ENCODE results near the gene LRRC57. TPM values are rescaled to one million over a fixed set of nuclear protein-coding genes. Genes with fewer than 3 reads are reported as not detected.

The LRRC57 gene
- polyA plus RNA-seq, 3 donors from 2014 or later: 1.2 to 14.0 (median 8.6) TPM

DNA sequence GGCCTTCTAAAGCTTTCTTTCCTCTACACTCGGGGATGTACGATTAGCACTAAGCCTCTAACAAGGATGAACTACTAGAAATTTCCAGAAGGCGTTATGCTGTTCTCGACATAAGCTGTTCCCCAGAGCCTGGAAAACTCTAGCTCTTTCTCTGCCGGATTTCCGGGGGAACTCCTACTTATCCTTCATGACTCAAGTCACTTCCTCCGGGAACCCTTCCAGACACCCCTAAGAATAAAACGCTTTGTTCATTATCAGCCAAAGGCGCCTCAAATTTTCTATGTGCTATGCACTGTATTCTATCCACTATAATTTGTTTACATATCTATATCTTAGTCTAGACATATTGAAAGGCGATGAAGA, 53.6 kb downstream of the LRRC57 start:
- Mint-ChIP-seq H3K27ac (peak overlapping the region; percentile 89 to 96 (median 96)), H3K4me1 (peaks cover 47 to 60% of the 10 kb centered on the region in 2 donors), H3K9me3 (no peaks in the 10 kb centered on the region), H3K4me3 (peak overlapping the region; percentile 93 to 99 (median 96)), H3K36me3 (no peaks in the 10 kb centered on the region), H3K27me3 (ENCODE audit: low read depth in 3 of 3) (peaks cover 6 to 10% (median 10%) of the 10 kb centered on the region in 3 donors)
- DNase-seq: no peak

DNA sequence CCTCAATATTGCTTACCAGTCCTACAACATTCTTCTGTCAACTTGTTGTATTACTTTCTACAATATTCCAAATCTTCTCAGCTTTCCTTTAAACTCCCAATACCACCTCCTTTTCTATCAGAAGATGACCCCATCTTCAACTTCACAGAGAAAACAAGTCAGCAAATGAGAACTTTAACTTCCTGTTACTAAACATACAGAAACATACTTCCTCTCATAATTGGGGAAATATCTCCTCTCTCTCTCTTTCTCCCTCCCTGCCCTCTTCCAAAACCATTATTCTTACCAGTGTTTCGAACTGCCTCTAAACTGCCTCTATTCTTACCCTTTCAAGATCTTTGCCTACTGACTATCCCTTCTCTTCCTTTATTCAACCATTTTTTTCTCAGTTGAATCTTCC, 54.9 kb downstream of the LRRC57 start:
- DNase-seq: no peak
- Mint-ChIP-seq H3K27me3 (ENCODE audit: low read depth in 3 of 3) (peaks cover 6 to 10% (median 10%) of the 10 kb centered on the region in 3 donors), H3K4me1 (peaks cover 49 to 56% of the 10 kb centered on the region in 2 donors), H3K4me3 (peak overlapping the region; percentile 31 to 93 (median 57)), H3K27ac (peak overlapping the region in 5 of 6 donors; percentile 25 to 69 (median 60)), H3K36me3 (no peaks in the 10 kb centered on the region), H3K9me3 (no peaks in the 10 kb centered on the region)

- H3K27ac Mint-ChIP-seq: peak overlapping the region; percentile 97 to 100 (median 98)
- no peaks in the 10 kb centered on the region for H3K9me3 Mint-ChIP-seq
- H3K4me1 Mint-ChIP-seq: peaks cover 50 to 54% of the 10 kb centered on the region in 2 donors
- H3K36me3 Mint-ChIP-seq: no peaks in the 10 kb centered on the region
- peak overlapping the region; percentile 96 to 99 (median 98) for H3K4me3 Mint-ChIP-seq
- H3K27me3 Mint-ChIP-seq (ENCODE audit: low read depth in 3 of 3): peaks cover 6 to 12% (median 10%) of the 10 kb centered on the region in 3 donors
- DNase-seq: no peak
Observed at GRCh38 chr15:42491539-42492225, 56.9 kb downstream of the LRRC57 start.

GRCh38 chr15:42490671-42491538, 57.7 kb downstream of the LRRC57 start, which contains the start of gene ZNF106:
ZNF106 (minus strand) TSS chr15:42491141; CDS start chr15:42472289, 18,852 bp downstream.
- Mint-ChIP-seq H3K27me3 (ENCODE audit: low read depth in 3 of 3) (peaks cover 6 to 12% (median 10%) of the 10 kb centered on the region in 3 donors), H3K4me1 (peaks cover 42 to 46% of the 10 kb centered on the region in 2 donors), H3K4me3 (peak within 1 kb of the TSS; percentile 96 to 99 (median 98)), H3K9me3 (no peaks in the 10 kb centered on the region), H3K36me3 (no peaks in the 10 kb centered on the region), H3K27ac (peak within 1 kb of the TSS; percentile 97 to 100 (median 98))
- peak; percentile 93 to 95 (median 94) for DNase-seq

GRCh38 chr15:42490291-42490670, 58.3 kb downstream of the LRRC57 start:
- peaks cover 6 to 12% (median 10%) of the 10 kb centered on the region in 3 donors for H3K27me3 Mint-ChIP-seq (ENCODE audit: low read depth in 3 of 3)
- peaks cover 36 to 40% of the 10 kb centered on the region in 2 donors for H3K4me1 Mint-ChIP-seq
- peak overlapping the region; percentile 97 to 100 (median 98) for H3K27ac Mint-ChIP-seq
- no peaks in the 10 kb centered on the region for H3K36me3 Mint-ChIP-seq
- H3K9me3 Mint-ChIP-seq: no peaks in the 10 kb centered on the region
- peak in 1 of 3 donors; percentile 21 for DNase-seq
- peak overlapping the region; percentile 96 to 99 (median 98) for H3K4me3 Mint-ChIP-seq

Other genes starting within 250 kb of the LRRC57 start
- gene CAPN3, start 189.3 kb downstream of the LRRC57 start, polyA plus RNA-seq: 1 to 10 TPM in 2 of 3 donors, not detected in 1; 1.9 to 2.3 TPM
- gene ZNF106, start 57.7 kb downstream of the LRRC57 start, polyA plus RNA-seq: 10 to 100 TPM; 20.3 to 65.5 (median 21.7) TPM
- 10 to 100 TPM; 79.2 to 95.4 (median 85.8) TPM for gene SNAP23, start 53.2 kb downstream of the LRRC57 start, polyA plus RNA-seq
- 10 to 100 TPM; 18.5 to 37.0 (median 31.5) TPM for gene HAUS2, start within 50 bp of the LRRC57 start, polyA plus RNA-seq
- gene STARD9, start 26.8 kb upstream of the LRRC57 start, polyA plus RNA-seq: 1 to 10 TPM in 2 of 3 donors, not detected in 1; 1.1 to 2.3 TPM
- 1 to 10 TPM; 3.9 to 8.2 (median 4.3) TPM for gene CDAN1, start 188.3 kb upstream of the LRRC57 start, polyA plus RNA-seq